NCI-H446 treated with DMSO at 0.1 percent for 48 hours (cell line): Measurements from ENCODE around the gene JAZF1.

ENCODE experiments used
- DNase-seq: peaks from one replicate; lab custom pipeline; 2025; lab: John Stamatoyannopoulos, UW

Gene JAZF1

GRCh38 chr7:27967639-27968038 lies 213.0 kb downstream of the JAZF1 start:
- no peak for DNase-seq

GRCh38 chr7:27966219-27966780 lies 214.3 kb downstream of the JAZF1 start:
- DNase-seq, result no peak

GRCh38 chr7:27965650-27966049 lies 214.9 kb downstream of the JAZF1 start:
- no peak for DNase-seq

- DNase-seq, result no peak
Measured at GRCh38 chr7:27964820-27965219, 215.8 kb downstream of the JAZF1 start.

- DNase-seq, result no peak
Measured at GRCh38 chr7:27963056-27963455, 217.5 kb downstream of the JAZF1 start.

GRCh38 chr7:27962273-27962672 lies 218.3 kb downstream of the JAZF1 start:
- no peak for DNase-seq

- no peak for DNase-seq
Measured at GRCh38 chr7:27961255-27961654, 219.3 kb downstream of the JAZF1 start.

- DNase-seq, result no peak
Measured at GRCh38 chr7:27960415-27960814, 220.2 kb downstream of the JAZF1 start.

- no peak for DNase-seq
Measured at GRCh38 chr7:27958933-27959548, 221.6 kb downstream of the JAZF1 start.

- DNase-seq, result no peak
Measured at GRCh38 chr7:27955596-27955995, 225.0 kb downstream of the JAZF1 start.

- DNase-seq, result no peak
Measured at GRCh38 chr7:27955011-27955410, 225.6 kb downstream of the JAZF1 start.

- no peak for DNase-seq
Measured at GRCh38 chr7:27953777-27954176, 226.8 kb downstream of the JAZF1 start.

- no peak for DNase-seq
Measured at GRCh38 chr7:27953361-27953760, 227.2 kb downstream of the JAZF1 start.

- no peak for DNase-seq
Measured at GRCh38 chr7:27952456-27953285, 227.9 kb downstream of the JAZF1 start.

GRCh38 chr7:27950123-27950522 lies 230.5 kb downstream of the JAZF1 start:
- DNase-seq, result no peak

- DNase-seq, result no peak
Measured at GRCh38 chr7:27948861-27949260, 231.7 kb downstream of the JAZF1 start.

GRCh38 chr7:27947586-27948278 lies 232.9 kb downstream of the JAZF1 start:
- no peak for DNase-seq

GRCh38 chr7:27946351-27946750 lies 234.2 kb downstream of the JAZF1 start:
- DNase-seq, result no peak

GRCh38 chr7:27945058-27945795 lies 235.4 kb downstream of the JAZF1 start:
- DNase-seq, result no peak

- DNase-seq, result no peak
Measured at GRCh38 chr7:27944643-27945042, 236.0 kb downstream of the JAZF1 start.

GRCh38 chr7:27943241-27943640 lies 237.4 kb downstream of the JAZF1 start:
- no peak for DNase-seq

- DNase-seq, result no peak
Measured at GRCh38 chr7:27942711-27943110, 237.9 kb downstream of the JAZF1 start.
